ENCODE data around the gene NBPF3. TPM values are rescaled to one million over a fixed set of nuclear protein-coding genes. Genes with fewer than 3 reads are reported as not detected.
A peak's percentile ranks its signal among the peaks of the same experiment; 100 is the strongest.

Gene NBPF3
- total and polyA plus RNA-seq, 8 donors = 1.1 to 42.8 (median 10.1) TPM

- DNase-seq = no peak
- H3K4me1 ChIP-seq = no peaks in the 10 kb centered on the region
- 90 to 96% (median 94%) methylated on average over 5 of the region's 5 CpGs for WGBS, 5 donors
- no peaks in the 10 kb centered on the region for H3K9me3 ChIP-seq
- H3K27me3 ChIP-seq = peaks cover 0 to 13% (median 0%) of the 10 kb centered on the region in 3 donors
- H3K36me3 ChIP-seq = no peaks in the 10 kb centered on the region
- H3K27ac ChIP-seq = no peak overlapping the region
- intact Hi-C loops (cut with DNase I; ENCODE audit: low total_unique reads) = no loop called here
- no peak overlapping the region for H3K4me3 ChIP-seq
- no peak for TF ChIP-seq EP300 (IDR thresholded peaks at IDR 0.05)
- TF ChIP-seq POLR2A (IDR thresholded peaks at IDR 0.05) = no peak
- TF ChIP-seq POLR2AphosphoS5 (IDR thresholded peaks at IDR 0.05) = no peak
- no peak for TF ChIP-seq CTCF (IDR thresholded peaks at IDR 0.05)
Measured at GRCh38 chr1:21531241-21531640, 91.3 kb downstream of the NBPF3 start.

- Histone ChIP-seq H3K4me1 (peaks cover 0 to 5% (median 2%) of the 10 kb centered on the region in 4 donors), H3K36me3 (no peaks in the 10 kb centered on the region), H3K27ac (no peak overlapping the region), H3K4me3 (no peak overlapping the region), H3K9me3 (no peaks in the 10 kb centered on the region), H3K27me3 (peaks cover 0 to 18% (median 0%) of the 10 kb centered on the region in 3 donors)
- TF ChIP-seq EP300 (IDR thresholded peaks at IDR 0.05) = no peak
- peak in 1 of 2 donors; percentile 48 for DNase-seq
- intact Hi-C loops (cut with DNase I; ENCODE audit: low total_unique reads) = no loop called here
- 32 to 52% (median 43%) methylated on average over 3 of the region's 3 CpGs for whole genome bisulfite sequencing, 5 donors
Measured at GRCh38 chr1:21532496-21532895, 92.6 kb downstream of the NBPF3 start.

- H3K9me3 ChIP-seq = no peaks in the 10 kb centered on the region
- H3K27ac ChIP-seq = no peak overlapping the region
- no peak for TF ChIP-seq CTCF (IDR thresholded peaks at IDR 0.05)
- TF ChIP-seq EP300 (IDR thresholded peaks at IDR 0.05) = no peak
- no peak overlapping the region for H3K4me3 ChIP-seq
- H3K27me3 ChIP-seq = peaks cover 0 to 20% (median 0%) of the 10 kb centered on the region in 3 donors
- peaks cover 0 to 10% (median 8%) of the 10 kb centered on the region in 4 donors for H3K4me1 ChIP-seq
- no peaks in the 10 kb centered on the region for H3K36me3 ChIP-seq
- no peak for DNase-seq
- intact Hi-C loops (cut with DNase I; ENCODE audit: low total_unique reads) = no loop called here
- WGBS, 5 donors = 68 to 85% (median 76%) methylated on average over 4 of the region's 4 CpGs
Measured at GRCh38 chr1:21532992-21533534, 93.1 kb downstream of the NBPF3 start.

GRCh38 chr1:21534146-21534545 lies 94.2 kb downstream of the NBPF3 start:
- Histone ChIP-seq H3K36me3 (no peaks in the 10 kb centered on the region), H3K4me1 (peaks cover 0 to 15% (median 9%) of the 10 kb centered on the region in 4 donors), H3K27me3 (peaks cover 0 to 20% (median 0%) of the 10 kb centered on the region in 3 donors), H3K4me3 (no peak overlapping the region), H3K9me3 (no peaks in the 10 kb centered on the region), H3K27ac (no peak overlapping the region)
- no peak for DNase-seq
- TF ChIP-seq EP300 (IDR thresholded peaks at IDR 0.05) = no peak
- no peak for TF ChIP-seq POLR2A (IDR thresholded peaks at IDR 0.05)
- TF ChIP-seq CTCF (IDR thresholded peaks at IDR 0.05) = no peak
- no peak for TF ChIP-seq POLR2AphosphoS5 (IDR thresholded peaks at IDR 0.05)
- intact Hi-C loops (cut with DNase I; ENCODE audit: low total_unique reads) = no loop called here
- 80 to 93% (median 88%) methylated on average over 5 of the region's 5 CpGs for WGBS, 5 donors

Other genes with a start within 250 kb of the NBPF3 start
- 100 to 1,000 TPM in 2 of 5 donors, 10 to 100 TPM in 3; 40.2 to 574 (median 71.4) TPM for gene ECE1, start 149.7 kb upstream of the NBPF3 start, total RNA-seq
- gene ECE1, start 149.7 kb upstream of the NBPF3 start, polyA plus RNA-seq = 10 to 100 TPM; 17.6 to 30.9 (median 25.4) TPM
- 10 to 100 TPM in 1 of 5 donors, 1 to 10 TPM in 2, not detected in 2; 2.9 to 12.0 (median 3.5) TPM for gene ALPL, start 69.3 kb downstream of the NBPF3 start, total RNA-seq
- 10 to 100 TPM in 2 of 3 donors, 1 to 10 TPM in 1; 2.9 to 11.3 (median 10.5) TPM for gene ALPL, start 69.3 kb downstream of the NBPF3 start, polyA plus RNA-seq
- 100 to 1,000 TPM in 1 of 5 donors, 10 to 100 TPM in 4; 21.1 to 117 (median 60.6) TPM for gene RAP1GAP, start 229.2 kb downstream of the NBPF3 start, total RNA-seq
- gene RAP1GAP, start 229.2 kb downstream of the NBPF3 start, polyA plus RNA-seq = 10 to 100 TPM; 48.6 to 98.3 (median 57.9) TPM